ENCODE data around the gene ASIC3.

DNA sequence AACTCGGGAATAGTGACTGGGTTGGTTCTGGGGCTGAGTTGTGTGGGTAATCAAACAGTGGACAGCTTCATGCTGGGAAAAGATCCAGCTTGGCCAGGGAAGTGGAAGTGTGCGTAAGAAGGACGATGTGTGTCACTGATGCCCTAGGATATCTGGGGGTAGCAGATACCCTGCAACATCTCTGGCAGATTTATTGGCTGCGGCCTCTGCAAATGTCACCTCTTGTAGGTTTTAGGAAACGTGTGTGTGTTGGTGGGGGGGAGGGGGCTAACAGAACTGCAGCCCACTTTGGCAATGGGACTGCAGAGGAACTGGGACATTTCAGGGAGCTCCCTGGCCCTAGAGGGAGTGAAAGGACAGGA lies 37.0 kb downstream of the ASIC3 start:
- no peak for TF ChIP-seq RAD21 (IDR thresholded peaks at IDR 0.05; ENCODE audit: low read length)
- TF ChIP-seq, protein P1, sequence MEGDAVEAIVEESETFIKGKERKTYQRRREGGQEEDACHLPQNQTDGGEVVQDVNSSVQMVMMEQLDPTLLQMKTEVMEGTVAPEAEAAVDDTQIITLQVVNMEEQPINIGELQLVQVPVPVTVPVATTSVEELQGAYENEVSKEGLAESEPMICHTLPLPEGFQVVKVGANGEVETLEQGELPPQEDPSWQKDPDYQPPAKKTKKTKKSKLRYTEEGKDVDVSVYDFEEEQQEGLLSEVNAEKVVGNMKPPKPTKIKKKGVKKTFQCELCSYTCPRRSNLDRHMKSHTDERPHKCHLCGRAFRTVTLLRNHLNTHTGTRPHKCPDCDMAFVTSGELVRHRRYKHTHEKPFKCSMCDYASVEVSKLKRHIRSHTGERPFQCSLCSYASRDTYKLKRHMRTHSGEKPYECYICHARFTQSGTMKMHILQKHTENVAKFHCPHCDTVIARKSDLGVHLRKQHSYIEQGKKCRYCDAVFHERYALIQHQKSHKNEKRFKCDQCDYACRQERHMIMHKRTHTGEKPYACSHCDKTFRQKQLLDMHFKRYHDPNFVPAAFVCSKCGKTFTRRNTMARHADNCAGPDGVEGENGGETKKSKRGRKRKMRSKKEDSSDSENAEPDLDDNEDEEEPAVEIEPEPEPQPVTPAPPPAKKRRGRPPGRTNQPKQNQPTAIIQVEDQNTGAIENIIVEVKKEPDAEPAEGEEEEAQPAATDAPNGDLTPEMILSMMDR (conservative IDR thresholded peaks at IDR 0.05; ENCODE audit: low read depth, low read length), result no peak
- TF ChIP-seq POLR2A (IDR thresholded peaks at IDR 0.05; ENCODE audit: low read depth, low read length), result no peak
- no peak for TF ChIP-seq MAZ (IDR thresholded peaks at IDR 0.05; ENCODE audit: borderline replicate concordance, low read depth, low read length)
- TF ChIP-seq MAFK (IDR thresholded peaks at IDR 0.05; ENCODE audit: low read depth, low read length), result no peak
- no peak for TF ChIP-seq SMC3 (IDR thresholded peaks at IDR 0.05; ENCODE audit: low read depth, low read length)
- no peak for TF ChIP-seq CEBPB (IDR thresholded peaks at IDR 0.05; ENCODE audit: low read depth, low read length)
- TF ChIP-seq RCOR1 (IDR thresholded peaks at IDR 0.05; ENCODE audit: insufficient replicate concordance, low read length), result no peak
- no peak for TF ChIP-seq MXI1 (IDR thresholded peaks at IDR 0.05; ENCODE audit: borderline replicate concordance, low read depth, low read length)
- no peak for TF ChIP-seq RFX5 (IDR thresholded peaks at IDR 0.05; ENCODE audit: low read depth, low read length)
- TF ChIP-seq FOS (IDR thresholded peaks at IDR 0.05; ENCODE audit: low read depth, low read length), result no peak

Measured in IMR-90 (cell line).